DND-41 (cell line): ENCODE results near the gene RBFA.

Experiments
- ATAC-seq: fragments of 200-7000 bp; cut with Tn5 transposase; 3 replicates; pipeline ENCODE4 v1.9.1; 2021; ENCODE audit warnings: low read depth; ENCODE audit not compliant: insufficient read depth
- DNase-seq: peaks from one replicate; pipeline ENCODE4 v3.0.0-alpha.2; 2020
- H2AFZ ChIP-seq: 2 replicates; pipeline ENCODE4 v1.6.0; 2012; ENCODE audit warnings: low read depth, low read length
- H3K27ac ChIP-seq: 2 replicates; pipeline ENCODE4 v1.5.1; 2012; ENCODE audit warnings: low read length, inconsistent platforms
- H3K27me3 ChIP-seq: fragments of 200-600 bp; sonication (generic); 2 replicates; pipeline ENCODE4 v1.6.0; 2012; ENCODE audit warnings: low read length, mild to moderate bottlenecking, inconsistent platforms; ENCODE audit not compliant: insufficient read depth, poor library complexity
- H3K36me3 ChIP-seq: 2 replicates; pipeline ENCODE4 v1.5.1; 2012; ENCODE audit warnings: low read length, inconsistent platforms; ENCODE audit not compliant: insufficient read depth
- H3K4me1 ChIP-seq: 2 replicates; pipeline ENCODE4 v1.5.1; 2012; ENCODE audit warnings: mild to moderate bottlenecking, low read length; ENCODE audit not compliant: insufficient read depth
- H3K4me2 ChIP-seq: 2 replicates; pipeline ENCODE4 v1.6.0; 2012; ENCODE audit warnings: mild to moderate bottlenecking, moderate library complexity, low read length, inconsistent platforms; ENCODE audit not compliant: insufficient read depth
- H3K4me3 ChIP-seq, 2 experiments: fragments of 200-600 bp in 1 of 2; shearing (Covaris generic) in 1 of 2; 2 replicates each; pipeline ENCODE4 v1.5.1; 2012 to 2016; ENCODE audit warnings: inconsistent platforms in 2 of 2, low read length in 2 of 2, mild to moderate bottlenecking in 2 of 2, low read depth in 1 of 2, moderate library complexity in 1 of 2
- H3K79me2 ChIP-seq: 2 replicates; pipeline ENCODE4 v1.6.0; 2012; ENCODE audit warnings: low read length, inconsistent platforms; ENCODE audit not compliant: insufficient read depth
- H3K9ac ChIP-seq: 2 replicates; pipeline ENCODE4 v1.6.0; 2012; ENCODE audit warnings: low read depth, mild to moderate bottlenecking, inconsistent platforms, low read length, moderate library complexity
- H3K9me3 ChIP-seq: 2 replicates; pipeline ENCODE4 v1.5.1; 2012; ENCODE audit warnings: low read length, moderate library complexity, mild to moderate bottlenecking, inconsistent platforms; ENCODE audit not compliant: insufficient read depth, severe bottlenecking
- H4K20me1 ChIP-seq: 2 replicates; pipeline ENCODE4 v1.6.0; 2012; ENCODE audit warnings: low read length; ENCODE audit not compliant: insufficient read depth
- EZH2 ChIP-seq: IDR thresholded peaks from 3 replicates; pipeline ENCODE4 v1.6.1; 2012; ENCODE audit warnings: borderline replicate concordance, low read depth, mild to moderate bottlenecking, moderate library complexity, low read length, inconsistent platforms; ENCODE audit not compliant: severe bottlenecking
- TF ChIP-seq, protein P1 (sequence below): IDR thresholded peaks from 2 replicates; pipeline ENCODE4 v1.5.1; 2012; ENCODE audit warnings: borderline replicate concordance, low read length, moderate library complexity, mild to moderate bottlenecking; ENCODE audit not compliant: poor library complexity, severe bottlenecking; ENCODE audit errors: extremely low read depth

Gene RBFA

DNA sequence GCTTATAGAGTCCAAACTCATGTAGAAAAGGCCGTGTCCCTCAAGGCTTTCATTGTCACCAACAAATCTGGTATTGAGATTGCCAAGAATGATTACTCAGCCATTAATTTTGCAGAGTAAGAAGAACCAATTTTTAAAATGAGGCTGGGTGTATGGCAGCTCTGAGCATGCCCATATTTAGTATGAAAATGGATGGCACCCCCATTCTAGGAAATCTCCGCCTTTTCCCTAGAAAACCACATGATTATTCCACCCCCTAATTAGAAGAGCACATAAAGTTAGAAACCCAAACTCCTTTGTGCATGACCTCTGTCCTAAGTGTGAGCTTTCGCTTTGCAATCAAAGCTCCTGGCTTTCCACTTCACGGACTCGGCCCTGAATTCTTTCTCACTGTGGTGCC lies 31.8 kb upstream of the RBFA start:
- Histone ChIP-seq H3K4me2 (no peak overlapping the region), H3K9ac (no peak overlapping the region), H3K27me3 (no peaks in the 10 kb centered on the region), H3K79me2 (no peaks in the 10 kb centered on the region), H2AFZ (no peak overlapping the region), H4K20me1 (no peaks in the 10 kb centered on the region), H3K4me1 (no peaks in the 10 kb centered on the region), H3K4me3 (no peak overlapping the region), H3K27ac (no peak overlapping the region), H3K9me3 (peaks cover 13% of the 10 kb centered on the region), H3K36me3 (no peaks in the 10 kb centered on the region)
- DNase-seq (no peak), ATAC-seq (no peak)
- TF ChIP-seq, protein P1, sequence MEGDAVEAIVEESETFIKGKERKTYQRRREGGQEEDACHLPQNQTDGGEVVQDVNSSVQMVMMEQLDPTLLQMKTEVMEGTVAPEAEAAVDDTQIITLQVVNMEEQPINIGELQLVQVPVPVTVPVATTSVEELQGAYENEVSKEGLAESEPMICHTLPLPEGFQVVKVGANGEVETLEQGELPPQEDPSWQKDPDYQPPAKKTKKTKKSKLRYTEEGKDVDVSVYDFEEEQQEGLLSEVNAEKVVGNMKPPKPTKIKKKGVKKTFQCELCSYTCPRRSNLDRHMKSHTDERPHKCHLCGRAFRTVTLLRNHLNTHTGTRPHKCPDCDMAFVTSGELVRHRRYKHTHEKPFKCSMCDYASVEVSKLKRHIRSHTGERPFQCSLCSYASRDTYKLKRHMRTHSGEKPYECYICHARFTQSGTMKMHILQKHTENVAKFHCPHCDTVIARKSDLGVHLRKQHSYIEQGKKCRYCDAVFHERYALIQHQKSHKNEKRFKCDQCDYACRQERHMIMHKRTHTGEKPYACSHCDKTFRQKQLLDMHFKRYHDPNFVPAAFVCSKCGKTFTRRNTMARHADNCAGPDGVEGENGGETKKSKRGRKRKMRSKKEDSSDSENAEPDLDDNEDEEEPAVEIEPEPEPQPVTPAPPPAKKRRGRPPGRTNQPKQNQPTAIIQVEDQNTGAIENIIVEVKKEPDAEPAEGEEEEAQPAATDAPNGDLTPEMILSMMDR, result no peak
- no peak for TF ChIP-seq EZH2

DNA sequence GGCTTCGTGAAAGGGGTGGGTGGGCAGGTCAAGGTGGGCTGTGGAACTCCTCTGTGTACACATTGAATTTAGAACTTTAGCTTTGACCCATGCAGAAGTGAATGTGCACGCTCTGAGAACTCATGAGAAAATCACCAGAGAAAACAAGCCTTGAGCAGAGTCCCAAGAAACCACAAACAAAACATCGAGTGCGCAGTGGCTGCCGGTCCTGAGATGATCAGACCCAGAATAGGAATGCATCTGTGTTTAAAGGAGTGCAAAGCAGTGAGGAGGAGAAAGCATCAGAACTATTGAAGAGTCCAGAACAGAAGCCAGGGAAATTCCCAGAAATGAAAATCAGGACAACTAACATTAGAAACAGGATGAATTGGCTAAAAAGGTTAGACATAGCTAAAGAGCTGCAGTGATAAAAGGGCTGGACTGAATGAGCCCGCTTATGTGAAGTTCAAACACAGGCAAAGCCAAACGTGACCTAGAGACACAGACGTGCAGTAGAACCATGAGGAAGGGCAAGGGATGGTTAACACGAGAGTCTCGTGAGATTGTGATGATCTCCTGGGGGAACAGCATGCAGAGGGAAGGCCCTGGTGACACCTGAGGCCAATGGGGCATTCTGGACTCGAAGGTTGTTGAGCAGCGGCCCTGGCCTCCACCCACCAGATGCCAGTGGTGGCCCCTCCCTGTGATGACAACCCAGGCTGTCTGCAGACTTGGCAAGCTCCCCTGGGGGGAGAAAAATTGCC lies 29.5 kb upstream of the RBFA start:
- TF ChIP-seq EZH2, result no peak
- TF ChIP-seq, protein P1, result no peak
- Histone ChIP-seq H3K9me3 (peaks cover 13% of the 10 kb centered on the region), H3K4me2 (no peak overlapping the region), H3K4me1 (no peaks in the 10 kb centered on the region), H3K27ac (no peak overlapping the region), H3K79me2 (no peaks in the 10 kb centered on the region), H3K4me3 (no peak overlapping the region), H3K9ac (no peak overlapping the region), H3K36me3 (no peaks in the 10 kb centered on the region), H4K20me1 (no peaks in the 10 kb centered on the region), H3K27me3 (no peaks in the 10 kb centered on the region), H2AFZ (no peak overlapping the region)
- DNase-seq (no peak), ATAC-seq (no peak)

DNA sequence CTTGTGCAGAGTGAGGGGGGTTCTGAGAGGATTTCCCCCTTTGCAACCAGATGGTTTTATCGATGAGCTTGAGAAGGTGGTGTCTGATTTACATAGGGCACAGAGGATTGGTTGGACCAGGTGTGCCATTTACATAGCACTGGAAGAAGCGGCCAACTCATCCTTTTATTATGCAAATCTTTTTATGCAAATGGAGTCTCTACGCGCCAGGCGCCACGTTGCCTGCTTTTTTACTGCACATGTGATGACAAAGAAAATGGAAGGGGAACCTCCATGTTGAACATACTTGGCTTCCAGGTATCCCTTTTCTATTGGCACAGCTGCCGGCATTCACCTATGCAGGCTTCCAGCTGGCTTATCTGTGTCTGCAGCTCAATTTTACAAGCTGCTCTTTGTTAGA lies 27.5 kb upstream of the RBFA start:
- no peak for DNase-seq
- no peak for ATAC-seq
- H3K27me3 ChIP-seq, result no peaks in the 10 kb centered on the region
- no peak overlapping the region for H3K4me2 ChIP-seq
- no peaks in the 10 kb centered on the region for H3K36me3 ChIP-seq
- H3K4me1 ChIP-seq, result no peaks in the 10 kb centered on the region
- no peak overlapping the region for H3K9ac ChIP-seq
- H3K27ac ChIP-seq, result no peak overlapping the region
- no peaks in the 10 kb centered on the region for H4K20me1 ChIP-seq
- no peak overlapping the region for H2AFZ ChIP-seq
- H3K79me2 ChIP-seq, result no peaks in the 10 kb centered on the region
- no peak overlapping the region for H3K4me3 ChIP-seq
- peaks cover under 1% of the 10 kb centered on the region for H3K9me3 ChIP-seq
- TF ChIP-seq, protein P1, result no peak
- no peak for TF ChIP-seq EZH2
